IPS-18a (cell line): Measurements from ENCODE around the gene HLA-DMB.

ENCODE experiments used
- H3K27ac ChIP-seq: one replicate; pipeline ENCODE4 v1.5.1; 2013; ENCODE audit warnings: low read length
- H3K27me3 ChIP-seq: one replicate; pipeline ENCODE4 v1.6.1; 2013; ENCODE audit warnings: mild to moderate bottlenecking, low read length; ENCODE audit not compliant: control insufficient read depth, insufficient read depth
- H3K36me3 ChIP-seq: one replicate; pipeline ENCODE4 v1.6.1; 2013; ENCODE audit warnings: low read depth, low read length; ENCODE audit not compliant: control insufficient read depth
- H3K4me1 ChIP-seq: one replicate; pipeline ENCODE4 v1.6.1; 2013; ENCODE audit warnings: low read depth, low read length; ENCODE audit not compliant: control insufficient read depth
- H3K4me3 ChIP-seq: one replicate; pipeline ENCODE4 v1.5.1; 2013; ENCODE audit warnings: low read length
- H3K9ac ChIP-seq: one replicate; pipeline ENCODE4 v1.6.1; 2013; ENCODE audit warnings: mild to moderate bottlenecking, low read length, moderate library complexity
- H3K9me3 ChIP-seq: one replicate; pipeline ENCODE4 v1.6.1; 2013; ENCODE audit warnings: low read depth, low read length; ENCODE audit not compliant: control insufficient read depth

Gene HLA-DMB

DNA sequence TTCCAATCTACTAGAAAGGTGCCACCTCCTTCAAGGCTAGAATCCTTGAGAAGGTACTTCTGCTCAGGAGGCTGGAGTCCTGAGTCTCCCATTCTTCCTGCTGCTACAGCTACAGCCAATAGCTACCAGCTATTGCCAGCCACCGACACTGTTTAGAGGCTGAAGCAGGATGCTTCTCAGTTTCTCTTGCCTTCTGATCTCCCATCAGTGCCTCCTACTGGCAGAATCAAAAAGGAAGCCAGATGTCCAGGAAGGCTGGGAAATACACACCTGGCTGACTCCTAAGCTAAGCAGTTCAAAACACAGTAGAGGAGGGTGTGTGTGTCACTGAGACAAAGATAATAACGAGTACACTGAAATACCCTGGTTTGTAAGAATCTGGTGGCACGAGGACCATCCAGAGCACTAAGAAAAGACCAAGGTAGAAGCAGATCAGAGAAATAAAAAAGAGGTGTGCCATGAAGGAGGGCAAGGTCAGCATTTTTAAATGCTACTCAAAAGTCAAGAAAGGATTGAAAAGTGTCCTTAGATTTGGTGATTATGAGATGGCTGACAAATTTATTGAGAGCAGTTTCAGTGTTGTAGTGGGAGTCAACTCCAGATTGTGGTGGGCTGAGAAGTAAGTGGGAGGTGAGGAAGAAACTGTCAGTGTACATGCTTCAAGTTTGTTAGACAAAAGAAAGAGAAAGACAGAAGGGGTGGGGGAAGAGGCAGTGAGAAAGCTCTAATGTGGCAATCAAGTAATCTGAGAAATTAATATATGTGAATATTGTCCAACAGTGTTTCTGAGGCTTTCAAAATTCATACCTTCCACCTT, 14.4 kb upstream of the HLA-DMB start:
- Histone ChIP-seq H3K9me3 (no peaks in the 10 kb centered on the region), H3K27me3 (no peaks in the 10 kb centered on the region), H3K27ac (no peak overlapping the region), H3K9ac (no peak overlapping the region), H3K36me3 (no peaks in the 10 kb centered on the region), H3K4me1 (peaks cover 6% of the 10 kb centered on the region), H3K4me3 (no peak overlapping the region)

DNA sequence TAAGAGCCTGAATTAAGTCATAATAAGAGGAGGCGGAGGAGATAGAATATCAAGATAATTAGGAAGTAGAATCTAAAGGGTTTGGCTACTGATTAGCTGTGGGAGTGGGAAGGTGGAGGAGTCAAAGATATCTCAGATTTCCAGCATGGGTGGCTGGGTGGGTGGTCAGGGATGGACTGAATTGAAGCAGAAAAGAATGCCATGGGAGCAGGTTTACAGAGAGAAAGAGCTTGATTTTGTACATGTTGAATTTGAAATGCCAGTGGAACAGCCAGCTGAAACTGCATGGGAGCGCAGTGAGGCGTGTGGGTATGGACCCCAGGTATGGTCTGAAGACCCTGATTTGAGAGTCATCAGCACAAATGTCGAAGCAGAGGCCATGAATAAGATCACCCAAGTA, 13.4 kb upstream of the HLA-DMB start:
- no peak overlapping the region for H3K27ac ChIP-seq

DNA sequence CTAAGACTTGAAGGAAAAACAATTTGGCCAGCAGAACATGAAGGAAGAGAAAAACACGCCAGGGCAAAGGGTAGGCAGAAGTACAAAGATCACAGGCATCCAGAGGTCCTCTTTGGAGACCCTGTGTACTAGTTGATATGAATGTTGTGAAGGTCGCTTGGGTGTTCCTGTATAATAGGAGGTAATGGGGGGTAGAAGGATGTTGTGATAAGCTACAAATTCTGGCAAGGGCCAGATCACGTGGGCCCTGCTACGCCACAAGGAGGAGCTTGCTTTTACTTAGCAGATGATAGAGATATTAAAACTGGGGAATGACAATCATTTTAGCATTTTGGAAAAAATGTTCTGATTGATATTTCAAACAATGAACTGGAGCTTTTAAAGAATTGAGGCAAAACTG, 12.9 kb upstream of the HLA-DMB start:
- no peaks in the 10 kb centered on the region for H3K9me3 ChIP-seq
- no peak overlapping the region for H3K9ac ChIP-seq
- peaks cover 6% of the 10 kb centered on the region for H3K4me1 ChIP-seq
- no peak overlapping the region for H3K27ac ChIP-seq
- no peaks in the 10 kb centered on the region for H3K27me3 ChIP-seq
- no peak overlapping the region for H3K4me3 ChIP-seq
- H3K36me3 ChIP-seq: no peaks in the 10 kb centered on the region

More for the DNA sequence above, 13.4 kb upstream of the HLA-DMB start:
- Histone ChIP-seq H3K4me1 (peaks cover 6% of the 10 kb centered on the region), H3K36me3 (no peaks in the 10 kb centered on the region), H3K27me3 (no peaks in the 10 kb centered on the region), H3K9me3 (no peaks in the 10 kb centered on the region), H3K4me3 (no peak overlapping the region), H3K9ac (no peak overlapping the region)

DNA sequence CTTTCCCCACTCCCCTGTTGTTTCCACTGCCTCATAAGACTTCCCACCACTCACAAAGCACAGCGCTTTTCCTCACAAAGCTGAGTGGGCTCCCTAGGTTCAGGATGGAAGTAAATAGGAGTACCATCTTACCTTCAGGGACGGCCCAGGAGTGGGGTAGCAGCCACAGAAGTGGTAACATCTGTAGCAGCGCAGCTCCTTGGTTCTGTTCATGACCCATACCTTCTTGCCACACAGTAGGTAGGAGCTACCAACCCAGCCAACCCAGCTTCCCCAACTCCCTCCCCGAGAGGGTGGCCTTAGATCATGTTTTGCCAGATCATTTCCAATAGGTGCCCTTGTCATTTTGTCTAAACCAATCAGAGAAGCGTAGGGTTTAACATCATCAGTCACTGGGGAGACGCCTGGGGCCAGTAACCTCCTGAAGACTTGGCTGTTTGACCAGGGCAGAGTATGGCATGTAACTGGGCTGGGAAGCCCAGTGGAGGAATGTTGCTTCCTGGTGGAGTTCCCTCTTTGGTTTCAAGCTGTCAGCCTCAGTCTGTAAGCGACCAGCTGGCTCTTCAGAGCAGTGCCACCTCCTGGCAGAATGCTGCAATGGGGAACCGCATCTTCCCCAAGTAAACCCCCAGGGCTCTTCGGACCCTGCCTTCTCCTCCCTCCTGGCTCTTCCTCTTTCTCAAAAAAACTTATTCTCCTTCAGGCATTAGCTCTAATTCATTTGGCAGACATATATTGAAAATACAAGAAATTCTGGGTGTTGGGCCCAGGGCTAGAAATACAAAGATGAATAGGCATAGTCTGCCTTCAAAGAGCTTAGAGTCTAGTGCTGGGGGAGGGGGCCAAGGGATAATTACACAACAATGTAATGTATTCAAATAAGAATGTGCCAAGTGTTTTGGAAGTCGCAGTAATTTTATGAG, 12.2 kb upstream of the HLA-DMB start, which contains the start of gene HLA-DMA:
Gene HLA-DMA (minus strand): TSS at position 281 of the 923 bp plus-strand sequence. CDS start 61 bp downstream, at position 220.
- H3K4me1 ChIP-seq: peaks cover 8% of the 10 kb centered on the region
- no peak within 1 kb of the TSS for H3K9ac ChIP-seq
- H3K27ac ChIP-seq: no peak within 1 kb of the TSS
- H3K9me3 ChIP-seq: no peaks in the 10 kb centered on the region
- H3K36me3 ChIP-seq: no peaks in the 10 kb centered on the region
- H3K4me3 ChIP-seq: no peak within 1 kb of the TSS
- H3K27me3 ChIP-seq: no peaks in the 10 kb centered on the region

DNA sequence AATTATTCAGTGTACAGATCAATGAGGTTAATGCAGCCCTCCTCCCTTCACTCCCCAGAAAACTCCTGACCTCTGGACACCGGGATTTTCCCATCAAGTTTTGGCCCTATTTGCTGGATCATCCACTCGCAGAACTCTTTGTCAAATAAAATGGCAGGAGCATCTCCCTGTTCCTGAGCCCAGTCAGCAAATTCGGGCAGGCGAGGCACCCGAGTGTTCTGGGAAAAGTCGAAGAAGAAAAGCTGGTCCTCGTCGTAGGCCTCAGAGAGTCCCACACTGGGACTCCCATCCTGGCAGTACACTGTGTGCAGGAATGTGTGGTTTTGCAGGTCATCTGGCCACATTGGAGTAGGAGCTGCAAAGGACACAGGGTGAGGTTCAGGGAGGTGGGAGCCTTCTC, 9.6 kb upstream of the HLA-DMB start:
- Histone ChIP-seq H3K4me1 (peaks cover 11% of the 10 kb centered on the region), H3K9ac (no peak overlapping the region), H3K4me3 (no peak overlapping the region), H3K27ac (no peak overlapping the region), H3K27me3 (no peaks in the 10 kb centered on the region), H3K36me3 (no peaks in the 10 kb centered on the region), H3K9me3 (no peaks in the 10 kb centered on the region)

DNA sequence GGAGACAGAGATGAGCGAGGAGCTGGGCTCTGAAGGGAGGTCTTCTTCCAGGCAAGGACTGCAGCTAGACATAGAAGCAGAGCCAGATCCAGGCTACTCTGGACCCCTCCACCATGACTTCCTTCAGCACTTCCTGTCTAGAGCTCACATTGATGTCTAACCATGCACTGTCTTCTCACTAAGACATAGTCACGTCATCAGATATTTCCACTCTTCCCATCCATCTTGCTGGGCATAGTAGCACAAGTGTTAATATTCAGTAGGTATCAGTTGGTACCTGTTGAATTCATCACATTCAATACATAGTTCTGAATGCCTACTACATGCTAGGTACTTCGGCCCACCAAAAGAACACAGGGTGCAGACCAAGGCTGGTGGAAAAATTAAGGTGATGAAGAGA, 9.2 kb upstream of the HLA-DMB start:
- Histone ChIP-seq H3K9ac (no peak overlapping the region), H3K9me3 (no peaks in the 10 kb centered on the region), H3K36me3 (no peaks in the 10 kb centered on the region), H3K4me1 (peaks cover 11% of the 10 kb centered on the region), H3K27me3 (no peaks in the 10 kb centered on the region), H3K27ac (no peak overlapping the region), H3K4me3 (no peak overlapping the region)

DNA sequence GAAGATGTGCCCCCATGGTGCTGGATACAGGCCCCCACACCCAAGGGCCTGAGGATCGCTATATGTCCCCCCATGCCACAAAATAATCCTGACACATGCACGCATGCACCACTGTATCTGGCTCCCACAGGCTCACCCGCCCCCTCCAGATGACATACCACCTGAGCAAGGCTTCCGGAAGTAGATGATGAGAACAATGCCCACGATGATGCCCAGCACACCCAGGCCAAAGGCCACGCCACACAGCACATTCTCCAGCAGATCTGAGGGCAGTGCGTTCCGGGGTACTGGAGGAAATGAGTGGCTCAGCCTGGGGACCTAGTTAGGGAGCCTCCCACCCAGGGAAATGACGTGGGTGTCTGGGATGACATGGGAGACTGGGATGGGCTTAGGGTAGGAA, 8.3 kb upstream of the HLA-DMB start:
- no peaks in the 10 kb centered on the region for H3K27me3 ChIP-seq

DNA sequence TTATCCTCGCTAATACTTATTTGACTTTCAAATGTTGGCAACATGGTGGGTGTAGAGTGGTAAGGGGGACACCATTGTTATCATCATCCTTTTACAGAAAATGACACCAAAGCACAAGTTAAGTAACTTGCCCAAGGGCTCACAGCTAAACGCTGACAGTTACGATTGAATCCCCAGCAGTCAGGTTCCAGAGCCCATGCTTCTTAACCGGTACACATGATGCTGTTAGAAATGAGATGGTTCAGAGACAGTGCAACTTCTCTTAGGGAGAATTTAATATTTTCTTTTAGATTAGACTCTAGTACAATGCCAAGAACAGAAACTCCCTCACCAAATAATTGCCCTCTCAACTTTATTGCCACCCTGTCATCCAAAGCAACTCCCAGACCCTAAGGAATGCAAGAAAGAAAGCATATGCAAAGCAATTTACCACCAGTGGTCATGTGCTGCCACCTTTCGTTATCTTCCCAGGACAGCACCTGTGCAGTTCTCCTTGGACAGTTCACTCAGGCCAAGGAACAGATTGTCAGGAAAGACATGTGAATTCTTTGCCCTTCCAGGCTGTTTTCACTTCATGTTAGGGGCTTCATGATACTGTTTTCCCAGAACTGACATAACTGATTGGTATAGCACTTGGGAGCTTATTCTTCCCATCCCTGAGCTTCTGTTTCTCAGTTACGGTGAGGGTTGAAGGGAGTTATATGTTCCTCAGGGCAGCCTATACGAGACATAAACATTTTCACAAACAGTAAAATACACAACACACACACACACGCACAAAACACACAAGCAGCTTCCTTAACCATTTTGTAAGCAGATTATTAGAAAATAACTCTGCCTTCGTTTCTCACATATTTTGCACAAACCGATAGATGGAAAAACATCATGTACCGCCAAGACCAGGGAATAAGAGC, 7.0 kb upstream of the HLA-DMB start:
- no peak overlapping the region for H3K4me3 ChIP-seq
- H3K9ac ChIP-seq: no peak overlapping the region

More for the DNA sequence above, 8.3 kb upstream of the HLA-DMB start:
- no peak overlapping the region for H3K9ac ChIP-seq
- H3K4me3 ChIP-seq: no peak overlapping the region
- H3K4me1 ChIP-seq: peaks cover 11% of the 10 kb centered on the region
- no peaks in the 10 kb centered on the region for H3K36me3 ChIP-seq
- no peaks in the 10 kb centered on the region for H3K9me3 ChIP-seq
- no peak overlapping the region for H3K27ac ChIP-seq

DNA sequence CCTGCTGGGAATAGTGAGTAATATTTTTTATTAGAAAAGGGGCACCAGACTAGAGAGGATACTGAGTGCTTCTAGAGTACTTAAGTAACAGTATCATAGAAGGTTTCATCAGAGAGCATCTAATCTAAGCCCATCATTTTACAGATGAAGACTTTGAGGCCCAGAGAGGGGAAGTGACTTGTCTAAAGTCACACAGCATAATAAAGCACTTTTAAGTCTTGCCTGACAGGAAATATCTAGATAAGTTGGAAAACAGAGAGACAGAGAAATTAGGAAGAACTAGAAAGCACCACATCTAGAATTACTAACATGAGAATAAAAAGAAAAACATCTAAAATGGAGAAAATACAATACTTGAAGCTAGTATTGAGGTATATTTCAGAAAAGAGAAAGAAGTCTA, 6.1 kb upstream of the HLA-DMB start:
- no peaks in the 10 kb centered on the region for H3K27me3 ChIP-seq
- no peak overlapping the region for H3K4me3 ChIP-seq
- no peak overlapping the region for H3K9ac ChIP-seq
- no peaks in the 10 kb centered on the region for H3K36me3 ChIP-seq
- peaks cover 4% of the 10 kb centered on the region for H3K4me1 ChIP-seq
- H3K27ac ChIP-seq: no peak overlapping the region
- no peaks in the 10 kb centered on the region for H3K9me3 ChIP-seq

More for the DNA sequence above, 7.0 kb upstream of the HLA-DMB start:
- Histone ChIP-seq H3K9me3 (no peaks in the 10 kb centered on the region), H3K36me3 (no peaks in the 10 kb centered on the region), H3K27ac (no peak overlapping the region), H3K4me1 (peaks cover 10% of the 10 kb centered on the region), H3K27me3 (no peaks in the 10 kb centered on the region)

DNA sequence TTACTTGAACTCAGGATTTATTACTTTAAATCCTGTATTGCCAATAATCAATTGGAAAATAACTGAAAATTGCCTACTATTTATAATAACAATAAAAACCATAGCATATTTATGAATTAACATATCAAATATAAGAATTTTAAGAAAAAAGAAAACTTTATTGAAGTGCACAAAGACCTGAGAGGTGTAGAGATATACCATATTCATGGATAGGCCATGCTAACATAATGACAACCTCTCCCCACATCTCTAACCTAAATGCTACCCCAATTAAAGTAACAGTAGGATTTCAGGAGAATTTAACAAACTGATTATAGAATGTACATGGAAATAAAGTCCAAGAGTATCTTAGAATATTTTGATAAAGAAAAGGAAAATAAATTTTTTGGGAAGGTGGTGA, 5.1 kb upstream of the HLA-DMB start:
- Histone ChIP-seq H3K4me3 (no peak overlapping the region), H3K4me1 (peaks cover 11% of the 10 kb centered on the region), H3K27ac (no peak overlapping the region), H3K27me3 (no peaks in the 10 kb centered on the region), H3K9me3 (no peaks in the 10 kb centered on the region), H3K9ac (no peak overlapping the region), H3K36me3 (no peaks in the 10 kb centered on the region)
